ENCODE data around the gene ADCY7. TPM values are rescaled to one million over a fixed set of nuclear protein-coding genes. Genes with fewer than 3 reads are reported as not detected.

Gene ADCY7
- total RNA-seq, 1 donor = 225 TPM

GRCh38 chr16:50247906-50248608 lies 18.3 kb upstream of the ADCY7 start:
- DNase-seq (ENCODE audit: low read depth in 2 of 3, low spot score in 2 of 3) = no peak

- DNase-seq (ENCODE audit: low read depth in 2 of 3, low spot score in 2 of 3) = no peak
Measured at GRCh38 chr16:50248845-50249244, 17.5 kb upstream of the ADCY7 start.

GRCh38 chr16:50251375-50252081 lies 14.8 kb upstream of the ADCY7 start:
- no peak for DNase-seq (ENCODE audit: low read depth in 2 of 3, low spot score in 2 of 3)

GRCh38 chr16:50252082-50252611 lies 14.2 kb upstream of the ADCY7 start:
- DNase-seq (ENCODE audit: low read depth in 2 of 3, low spot score in 2 of 3) = no peak

GRCh38 chr16:50252874-50253513 lies 13.4 kb upstream of the ADCY7 start:
- DNase-seq (ENCODE audit: low read depth in 2 of 3, low spot score in 2 of 3) = no peak

- DNase-seq (ENCODE audit: low read depth in 2 of 3, low spot score in 2 of 3) = no peak
Measured at GRCh38 chr16:50253514-50253910, 12.8 kb upstream of the ADCY7 start.

DNA sequence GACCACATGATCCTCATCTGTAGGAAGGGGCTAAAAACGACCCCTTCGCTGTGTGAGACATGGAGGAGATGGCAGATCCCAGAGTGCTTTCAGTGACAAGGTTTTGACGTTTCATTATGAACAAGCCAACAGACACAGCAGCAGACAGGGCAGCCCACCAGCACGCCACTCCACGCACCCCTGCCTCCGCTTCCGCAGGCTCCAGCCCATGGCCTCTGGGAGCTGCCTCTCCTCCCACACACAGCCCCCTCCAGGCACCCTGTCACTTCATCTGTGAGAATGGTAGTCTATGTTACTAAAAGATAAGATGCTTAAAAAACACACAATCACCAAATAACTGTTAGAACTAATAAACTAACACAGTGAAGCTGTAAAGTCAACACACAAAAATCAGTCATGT lies 12.3 kb upstream of the ADCY7 start:
- no peak for DNase-seq (ENCODE audit: low read depth in 2 of 3, low spot score in 2 of 3)

DNA sequence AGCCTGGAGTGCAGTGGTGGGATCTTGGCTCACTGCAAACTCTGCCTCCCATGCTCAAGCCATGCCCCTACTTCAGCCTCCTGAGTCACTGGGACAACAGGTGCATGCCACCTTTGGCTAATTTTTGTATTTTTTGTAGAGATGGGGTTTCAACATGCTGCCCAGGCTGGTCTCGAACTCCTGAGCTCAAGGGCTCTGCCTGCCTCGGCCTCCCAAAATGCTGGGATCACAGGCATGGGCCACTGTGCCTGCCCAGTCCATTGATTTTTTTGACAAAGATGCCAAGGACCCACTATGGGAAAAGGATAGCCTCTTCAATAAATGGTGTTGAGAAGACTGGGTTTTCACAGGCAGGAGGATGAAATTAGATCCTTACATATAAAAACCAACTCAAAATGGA lies 10.8 kb upstream of the ADCY7 start:
- no peak for DNase-seq (ENCODE audit: low read depth in 2 of 3, low spot score in 2 of 3)

GRCh38 chr16:50256604-50257003 lies 9.7 kb upstream of the ADCY7 start:
- DNase-seq (ENCODE audit: low read depth in 2 of 3, low spot score in 2 of 3) = no peak

DNA sequence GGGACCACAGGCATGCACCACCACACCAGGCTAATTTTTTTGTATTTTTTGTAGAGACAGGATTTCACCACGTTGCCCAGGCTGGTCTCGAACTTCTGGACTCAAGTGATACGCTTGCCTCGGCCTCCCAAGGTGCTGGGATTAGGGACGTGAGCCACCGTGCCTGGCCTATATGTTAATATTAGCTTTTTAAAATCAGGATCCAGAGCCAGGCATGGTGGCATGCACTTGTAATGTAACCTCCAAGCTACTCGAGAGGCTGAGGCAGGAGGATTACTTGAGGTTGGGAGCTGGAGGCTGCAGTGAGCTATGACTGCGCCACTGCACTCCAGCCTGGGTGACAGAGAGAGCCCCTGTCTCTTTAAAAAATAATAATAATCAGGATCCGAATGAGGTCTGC lies 8.5 kb upstream of the ADCY7 start:
- no peak for DNase-seq (ENCODE audit: low read depth in 2 of 3, low spot score in 2 of 3)

- DNase-seq (ENCODE audit: low read depth in 2 of 3, low spot score in 2 of 3) = peak in 1 of 3 donors; percentile 45
Measured at GRCh38 chr16:50259334-50260205, 6.8 kb upstream of the ADCY7 start.

DNA sequence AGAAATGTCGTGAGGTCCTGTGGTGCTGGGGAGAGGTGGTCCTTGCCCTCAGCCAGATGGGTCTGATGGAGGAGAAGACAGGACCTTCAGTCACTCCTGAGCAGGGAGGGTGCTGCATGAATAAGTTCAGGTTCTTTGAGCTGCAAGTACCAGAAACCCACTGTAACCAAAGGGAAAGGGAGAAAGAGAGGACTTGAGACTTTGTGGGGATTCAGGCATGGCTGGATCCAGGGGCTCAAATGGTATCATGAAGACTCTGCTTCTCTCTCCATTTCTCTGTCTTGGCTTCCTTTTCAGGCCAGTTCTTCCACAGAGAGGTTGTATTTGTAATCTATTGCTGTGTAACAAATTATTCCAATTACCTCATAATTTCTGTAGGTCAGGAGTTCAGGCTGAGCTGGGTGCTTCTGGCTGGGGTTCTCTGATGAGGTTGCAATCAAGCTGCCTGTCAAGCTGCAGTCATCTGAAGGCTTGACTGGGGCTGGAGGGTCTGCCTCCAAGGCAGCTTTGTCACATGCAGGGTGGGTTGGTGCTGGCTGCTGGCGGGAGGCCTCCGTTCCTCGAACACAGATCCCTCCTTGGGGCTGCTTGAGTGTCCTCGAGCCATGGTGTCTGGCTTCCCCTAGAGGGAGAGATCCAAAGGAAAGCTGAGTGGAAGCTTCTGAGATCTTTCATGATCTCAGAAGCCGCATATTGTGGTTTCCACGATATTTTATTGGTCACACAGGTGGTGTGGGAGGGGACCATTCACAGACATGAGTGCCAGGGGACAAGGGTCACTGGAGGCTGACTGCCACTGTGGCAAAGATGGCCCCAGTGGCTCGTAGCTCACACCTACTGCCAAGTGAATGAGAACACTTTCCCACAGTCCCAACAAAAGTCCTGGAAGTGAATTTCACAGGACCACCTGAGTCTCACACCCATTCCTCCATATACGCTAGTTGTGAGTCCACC lies 5.9 kb upstream of the ADCY7 start:
- no peak for DNase-seq (ENCODE audit: low read depth in 2 of 3, low spot score in 2 of 3)

DNA sequence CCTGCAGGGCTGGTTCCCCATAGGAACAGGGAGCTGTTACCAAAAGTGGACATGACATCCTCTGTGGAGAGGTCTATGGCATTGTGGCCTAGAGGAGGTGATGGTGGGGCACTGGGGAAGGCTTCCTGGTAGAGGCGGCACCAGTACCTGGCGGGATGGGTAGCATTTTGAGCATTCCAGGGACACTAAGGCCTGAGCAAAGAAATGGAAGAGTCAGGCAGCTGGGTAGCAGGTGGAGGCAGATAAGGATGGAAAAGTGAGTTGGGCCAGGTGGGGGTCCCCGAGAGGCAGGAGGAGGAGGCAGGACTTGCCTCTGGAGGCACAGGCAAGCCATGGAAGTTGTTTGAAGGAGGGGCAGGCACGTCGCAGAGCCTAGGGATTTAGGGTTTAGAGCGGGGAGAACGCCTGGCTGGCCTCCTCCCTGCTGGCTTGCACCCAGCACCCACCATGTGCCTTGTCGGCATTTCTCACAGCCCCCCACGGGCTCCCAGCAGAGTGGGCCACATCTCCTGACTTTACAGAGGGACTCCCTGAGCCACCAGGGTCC lies 5.1 kb upstream of the ADCY7 start:
- DNase-seq (ENCODE audit: low read depth in 2 of 3, low spot score in 2 of 3) = no peak

- no peak for DNase-seq (ENCODE audit: low read depth in 2 of 3, low spot score in 2 of 3)
Measured at GRCh38 chr16:50261707-50262235, 4.6 kb upstream of the ADCY7 start.

DNA sequence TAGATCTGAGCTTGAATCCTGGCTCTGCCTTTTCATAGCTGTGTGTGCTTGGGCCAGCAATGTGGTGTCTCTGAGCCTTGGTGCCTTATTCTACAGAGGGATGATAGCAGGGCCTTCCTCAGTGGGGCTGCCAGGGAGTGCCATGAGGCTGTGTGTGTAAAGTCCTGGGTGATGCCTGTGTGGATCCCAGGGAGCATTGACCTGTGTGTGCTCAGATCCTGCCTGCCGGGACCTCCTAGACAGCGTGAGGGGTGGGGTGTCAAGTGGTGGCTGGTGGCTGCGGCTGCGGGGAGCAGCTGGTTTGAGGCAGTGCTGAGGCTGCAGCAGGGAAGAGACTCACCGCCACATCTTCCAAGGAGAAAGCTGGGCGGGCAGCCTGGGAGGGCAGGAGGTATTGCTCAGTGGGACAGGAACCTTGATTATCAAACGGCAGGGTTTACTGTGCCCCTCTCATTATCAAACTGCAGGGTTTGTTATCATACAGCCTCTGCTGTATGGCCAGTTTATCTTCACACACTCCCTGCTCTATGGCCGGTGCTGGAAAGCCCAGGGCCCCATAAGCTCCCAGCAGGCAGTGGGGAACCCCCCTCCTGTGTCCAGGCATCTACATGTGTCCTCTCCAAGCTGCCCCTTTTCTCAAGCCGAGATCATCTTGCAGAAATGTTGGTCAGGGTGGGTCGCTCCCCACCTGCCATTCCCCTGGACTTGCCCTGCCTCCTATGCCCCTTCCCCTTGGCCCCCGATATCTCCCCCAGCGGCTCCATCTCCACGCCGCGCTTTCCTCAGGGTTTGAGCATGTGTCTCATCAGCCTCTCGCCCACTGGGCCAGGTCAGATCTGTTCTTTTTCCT lies 3.1 kb upstream of the ADCY7 start:
- DNase-seq (ENCODE audit: low read depth in 2 of 3, low spot score in 2 of 3) = no peak

- peak in 1 of 3 donors; percentile 40 for DNase-seq (ENCODE audit: low read depth in 2 of 3, low spot score in 2 of 3)
Measured at GRCh38 chr16:50263940-50264929, 2.1 kb upstream of the ADCY7 start.

DNA sequence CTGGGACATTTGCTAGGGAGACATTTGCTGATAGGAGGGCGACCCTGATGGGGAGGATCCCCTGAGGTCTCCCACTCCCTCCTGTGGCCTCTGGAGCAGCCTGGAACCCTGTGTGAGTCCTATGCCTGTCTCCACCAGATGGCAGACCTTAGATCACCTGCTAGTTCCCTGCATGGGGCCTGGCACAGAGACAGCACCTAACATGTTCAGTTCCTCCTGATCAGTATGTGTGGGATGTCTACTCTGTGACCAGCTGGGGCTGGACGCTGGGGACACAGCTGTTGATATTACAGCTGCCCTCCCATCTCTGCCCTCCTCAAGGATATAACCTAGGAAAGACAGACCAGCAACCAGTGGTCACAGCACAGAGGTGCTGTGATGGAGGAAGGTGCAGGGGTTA lies 1.1 kb upstream of the ADCY7 start:
- DNase-seq (ENCODE audit: low read depth in 2 of 3, low spot score in 2 of 3) = peak in 1 of 3 donors; percentile 63

All from hematopoietic multipotent progenitor cell (in vitro differentiated cells).